Sigmoid colon (tissue), 7 donors: ENCODE measurements around the gene TMEM135. TPM values are rescaled to one million over a fixed set of nuclear protein-coding genes. Genes with fewer than 3 reads are reported as not detected.

ENCODE experiments used
- DNase-seq: peaks from one replicate; pipeline ENCODE4 v3.0.0-alpha.2; 2019
- H3K27ac ChIP-seq, 4 donors: fragments of 200-600 bp; sonication (generic); one replicate each; pipeline ENCODE4 v1.5.1; 2016 to 2019; ENCODE audit warnings: mild to moderate bottlenecking in 1 of 4
- H3K27me3 ChIP-seq, 3 donors: fragments of 200-600 bp; sonication (generic); one replicate each; pipeline ENCODE4 v1.5.1; 2019; ENCODE audit warnings: mild to moderate bottlenecking in 1 of 3
- H3K36me3 ChIP-seq, 4 donors: fragments of 200-600 bp; sonication (generic); one replicate each; pipeline ENCODE4 v1.5.1; 2016 to 2019
- H3K4me1 ChIP-seq, 4 donors: fragments of 200-600 bp; sonication (generic); one replicate each; pipeline ENCODE4 v1.5.1; 2017 to 2019
- H3K4me3 ChIP-seq, 4 donors: fragments of 200-600 bp; sonication (generic); one replicate each; pipeline ENCODE4 v1.5.1; 2017 to 2019; ENCODE audit warnings: mild to moderate bottlenecking in 2 of 4, moderate library complexity in 1 of 4
- H3K9me3 ChIP-seq, 4 donors: fragments of 200-600 bp in 3 of 4; sonication (generic) in 3 of 4; one replicate each; pipeline versions ENCODE4 v1.5.1 to v1.6.1; 2013 to 2019
- EP300 ChIP-seq, 4 donors: sonication (generic); formaldehyde crosslinking; IDR thresholded peaks; one replicate each; pipeline ENCODE4 v1.6.1; 2017; ENCODE audit warnings: antibody characterized with exemption in 4 of 4
- POLR2A ChIP-seq, 2 donors: fragments of 450-650 bp; IDR thresholded peaks; one replicate each; pipeline ENCODE4 v1.6.1; 2016; ENCODE audit warnings: antibody characterized with exemption in 2 of 2, mild to moderate bottlenecking in 2 of 2, moderate library complexity in 2 of 2
- POLR2AphosphoS5 ChIP-seq, 4 donors: sonication (generic); formaldehyde crosslinking; IDR thresholded peaks; one replicate each; pipeline ENCODE4 v1.6.1; 2017; ENCODE audit warnings: antibody characterized with exemption in 4 of 4
- WGBS, 2 donors: extraction: QIAGEN DNeasy Blood & Tissue Kit; methylation state at CpG; one replicate each; pipeline ENCODE4 v1.1.7; 2013; 5-methylcytosine and 5-hydroxymethylcytosine counted together
- intact Hi-C: fragments of 100-400 bp; cut with DNase I; formaldehyde crosslinking; loops from one replicate; pipeline ENCODE4 v1.15.1; 2023
- polyA plus RNA-seq, 3 donors: library from polyadenylated mRNA; stranded (reverse); fragments of 200-250 nt; gene quantifications; one replicate each; pipeline ENCODE4 v1.2.3, GENCODE V29; 2013
- total RNA-seq, 4 donors: library from RNA; depleted of rRNA; stranded (reverse); fragments of >200 nt; gene quantifications; one replicate each; pipeline ENCODE4 v1.1.0, GENCODE V29; 2016
- TF ChIP-seq, protein P1 (sequence below), 4 experiments: fragments of 450-650 bp in 3 of 4; fragments of 200-600 bp in 1 of 4; IDR thresholded peaks; one replicate each; pipeline ENCODE4 v1.5.1; 2016 to 2019; ENCODE audit warnings: antibody characterized with exemption in 4 of 4, mild to moderate bottlenecking in 3 of 4, moderate library complexity in 2 of 4
- donor health status: healthy with polysubstance abuse.
- donor health status: Bipolar disorder and iron deficiency.
- donor health status: healthy.

Gene TMEM135
- total and polyA plus RNA-seq, 7 donors = 4.8 to 36.2 (median 20.0) TPM

DNA sequence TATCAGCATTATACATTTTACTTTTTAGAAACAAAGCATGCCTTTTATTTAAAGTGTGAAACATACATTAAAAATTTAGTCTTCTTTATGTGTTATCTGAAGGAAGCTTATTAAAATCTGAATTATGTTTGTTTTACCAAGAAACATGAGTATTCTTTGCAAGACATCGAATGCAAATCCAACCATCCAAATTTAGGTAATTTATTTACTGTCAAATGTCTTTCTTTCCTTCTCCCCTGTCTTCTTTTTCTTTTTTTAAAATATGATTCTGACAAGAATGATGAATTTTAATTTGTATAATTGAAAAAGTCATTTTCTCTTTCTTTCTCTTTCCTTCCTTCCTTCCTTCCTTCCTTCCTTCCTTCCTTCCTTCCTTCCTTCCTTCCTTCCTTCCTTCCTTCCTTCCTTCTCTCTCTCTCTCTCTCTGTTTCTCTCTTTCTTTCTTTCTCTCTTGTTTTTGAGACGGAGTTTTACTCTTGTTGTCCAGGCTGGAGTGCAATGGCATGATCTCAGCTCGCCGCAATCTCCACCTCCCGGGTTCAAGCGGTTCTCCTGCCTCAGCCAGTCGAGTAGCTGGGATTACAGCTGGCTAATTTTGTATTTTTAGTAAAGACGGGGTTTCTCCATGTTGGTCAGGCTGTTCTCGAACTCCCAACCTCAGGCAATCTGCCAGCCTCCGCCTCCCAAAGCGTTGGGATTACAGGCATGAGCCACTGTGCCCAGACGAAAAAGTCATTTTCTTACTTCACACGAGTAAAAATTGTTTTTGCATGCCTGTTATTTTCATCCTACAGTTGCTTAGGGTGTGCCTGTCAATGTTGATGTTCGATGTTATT lies 157.5 kb downstream of the TMEM135 start:
- TF ChIP-seq, protein P1, sequence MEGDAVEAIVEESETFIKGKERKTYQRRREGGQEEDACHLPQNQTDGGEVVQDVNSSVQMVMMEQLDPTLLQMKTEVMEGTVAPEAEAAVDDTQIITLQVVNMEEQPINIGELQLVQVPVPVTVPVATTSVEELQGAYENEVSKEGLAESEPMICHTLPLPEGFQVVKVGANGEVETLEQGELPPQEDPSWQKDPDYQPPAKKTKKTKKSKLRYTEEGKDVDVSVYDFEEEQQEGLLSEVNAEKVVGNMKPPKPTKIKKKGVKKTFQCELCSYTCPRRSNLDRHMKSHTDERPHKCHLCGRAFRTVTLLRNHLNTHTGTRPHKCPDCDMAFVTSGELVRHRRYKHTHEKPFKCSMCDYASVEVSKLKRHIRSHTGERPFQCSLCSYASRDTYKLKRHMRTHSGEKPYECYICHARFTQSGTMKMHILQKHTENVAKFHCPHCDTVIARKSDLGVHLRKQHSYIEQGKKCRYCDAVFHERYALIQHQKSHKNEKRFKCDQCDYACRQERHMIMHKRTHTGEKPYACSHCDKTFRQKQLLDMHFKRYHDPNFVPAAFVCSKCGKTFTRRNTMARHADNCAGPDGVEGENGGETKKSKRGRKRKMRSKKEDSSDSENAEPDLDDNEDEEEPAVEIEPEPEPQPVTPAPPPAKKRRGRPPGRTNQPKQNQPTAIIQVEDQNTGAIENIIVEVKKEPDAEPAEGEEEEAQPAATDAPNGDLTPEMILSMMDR (IDR thresholded peaks at IDR 0.05) = no peak
- no peak for TF ChIP-seq EP300 (IDR thresholded peaks at IDR 0.05)
- TF ChIP-seq POLR2AphosphoS5 (IDR thresholded peaks at IDR 0.05) = no peak
- Histone ChIP-seq H3K9me3 (no peaks in the 10 kb centered on the region), H3K36me3 (no peaks in the 10 kb centered on the region), H3K4me3 (no peak overlapping the region), H3K27ac (no peak overlapping the region), H3K27me3 (no peaks in the 10 kb centered on the region), H3K4me1 (no peaks in the 10 kb centered on the region)
- intact Hi-C loops = no loop called here
- 90 to 92% methylated on average over 14 of the region's 14 CpGs for WGBS, 2 donors
- no peak for DNase-seq

- H3K4me1 ChIP-seq = no peaks in the 10 kb centered on the region
- no peak overlapping the region for H3K27ac ChIP-seq
- H3K36me3 ChIP-seq = no peaks in the 10 kb centered on the region
- WGBS, 2 donors = 81 to 84% methylated on average over 3 of the region's 3 CpGs
- no peaks in the 10 kb centered on the region for H3K27me3 ChIP-seq
- no peak for DNase-seq
- TF ChIP-seq EP300 (IDR thresholded peaks at IDR 0.05) (no peak), POLR2AphosphoS5 (IDR thresholded peaks at IDR 0.05) (no peak), POLR2A (IDR thresholded peaks at IDR 0.05) (no peak)
- TF ChIP-seq, protein P1 (IDR thresholded peaks at IDR 0.05) = no peak
- intact Hi-C loops = no loop called here
- no peak overlapping the region for H3K4me3 ChIP-seq
- no peaks in the 10 kb centered on the region for H3K9me3 ChIP-seq
Observed at GRCh38 chr11:87198266-87198881, 160.6 kb downstream of the TMEM135 start.

- no peaks in the 10 kb centered on the region for H3K27me3 ChIP-seq
- TF ChIP-seq, protein P1 (IDR thresholded peaks at IDR 0.05) = no peak
- TF ChIP-seq POLR2A (IDR thresholded peaks at IDR 0.05) (no peak), EP300 (IDR thresholded peaks at IDR 0.05) (no peak), POLR2AphosphoS5 (IDR thresholded peaks at IDR 0.05) (no peak)
- no peak for DNase-seq
- intact Hi-C loops = no loop called here
- H3K27ac ChIP-seq = no peak overlapping the region
- H3K9me3 ChIP-seq = no peaks in the 10 kb centered on the region
- no peaks in the 10 kb centered on the region for H3K4me1 ChIP-seq
- WGBS, 2 donors = 93 to 96% methylated on average over 2 of the region's 2 CpGs
- no peaks in the 10 kb centered on the region for H3K36me3 ChIP-seq
- no peak overlapping the region for H3K4me3 ChIP-seq
Observed at GRCh38 chr11:87201376-87201775, 163.6 kb downstream of the TMEM135 start.

- TF ChIP-seq, protein P1 (IDR thresholded peaks at IDR 0.05) = no peak
- TF ChIP-seq POLR2AphosphoS5 (IDR thresholded peaks at IDR 0.05) = no peak
- no peak for TF ChIP-seq EP300 (IDR thresholded peaks at IDR 0.05)
- TF ChIP-seq POLR2A (IDR thresholded peaks at IDR 0.05) = no peak
- Histone ChIP-seq H3K27ac (no peak overlapping the region), H3K36me3 (no peaks in the 10 kb centered on the region), H3K9me3 (no peaks in the 10 kb centered on the region), H3K27me3 (no peaks in the 10 kb centered on the region), H3K4me3 (no peak overlapping the region), H3K4me1 (no peaks in the 10 kb centered on the region)
- WGBS, 2 donors = 86 to 87% methylated on average over 5 of the region's 5 CpGs
- no peak for DNase-seq
- intact Hi-C loops = no loop called here
Observed at GRCh38 chr11:87203907-87204602, 166.3 kb downstream of the TMEM135 start.
